KOPT-K1 (cell line): ENCODE measurements around the gene EFCAB5.
"Not testable (repeated sequence)": the region's sequence is repeated elsewhere in the genome, so short reads cannot be mapped to it uniquely, and the experiment has no call there.

Experiments
- H3K27ac ChIP-seq: fragments of 200-600 bp; sonication (generic); 2 replicates; pipeline ENCODE4 v1.5.1; 2016; ENCODE audit warnings: antibody characterized with exemption, mild to moderate bottlenecking, low read depth, low read length; ENCODE audit not compliant: poor library complexity, severe bottlenecking
- H3K36me3 ChIP-seq: fragments of 200-600 bp; sonication (generic); 2 replicates; pipeline ENCODE4 v1.5.1; 2017; ENCODE audit warnings: antibody characterized with exemption, mild to moderate bottlenecking, low read length, moderate library complexity; ENCODE audit not compliant: insufficient read depth
- H3K9me3 ChIP-seq: fragments of 200-600 bp; sonication (generic); 2 replicates; pipeline ENCODE4 v1.5.1; 2017; ENCODE audit warnings: antibody characterized with exemption, low read length, mild to moderate bottlenecking; ENCODE audit not compliant: insufficient read depth, poor library complexity, severe bottlenecking

The EFCAB5 gene

DNA sequence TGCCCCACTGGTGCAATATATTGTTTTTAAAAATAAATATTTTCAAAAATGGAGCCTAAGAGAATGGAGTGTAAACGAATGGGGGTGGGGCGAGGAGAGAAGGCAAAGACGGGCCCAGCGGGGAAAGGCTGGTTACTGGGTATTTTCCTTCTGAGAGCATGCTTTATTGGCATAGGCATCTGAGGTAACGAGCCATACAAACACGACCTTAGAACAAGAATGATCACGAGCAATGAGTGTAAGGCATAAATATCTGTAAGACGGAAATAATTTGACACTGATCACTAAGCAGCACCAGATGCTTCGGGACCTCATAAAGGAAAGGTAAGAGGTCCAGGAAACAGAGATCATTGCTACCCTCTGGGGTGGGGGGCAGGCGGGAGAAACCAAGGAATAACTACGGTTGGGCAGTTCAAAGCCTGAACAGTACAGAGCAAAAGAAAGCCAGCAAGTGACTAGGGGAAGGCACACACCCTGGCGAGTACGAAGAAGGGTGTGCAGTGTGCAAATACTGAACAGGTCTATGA lies 12.4 kb upstream of the EFCAB5 start:
- H3K9me3 ChIP-seq = no peaks in the 10 kb centered on the region
- H3K27ac ChIP-seq = peak overlapping the region; percentile 94
- H3K36me3 ChIP-seq = peaks cover 23% of the 10 kb centered on the region

DNA sequence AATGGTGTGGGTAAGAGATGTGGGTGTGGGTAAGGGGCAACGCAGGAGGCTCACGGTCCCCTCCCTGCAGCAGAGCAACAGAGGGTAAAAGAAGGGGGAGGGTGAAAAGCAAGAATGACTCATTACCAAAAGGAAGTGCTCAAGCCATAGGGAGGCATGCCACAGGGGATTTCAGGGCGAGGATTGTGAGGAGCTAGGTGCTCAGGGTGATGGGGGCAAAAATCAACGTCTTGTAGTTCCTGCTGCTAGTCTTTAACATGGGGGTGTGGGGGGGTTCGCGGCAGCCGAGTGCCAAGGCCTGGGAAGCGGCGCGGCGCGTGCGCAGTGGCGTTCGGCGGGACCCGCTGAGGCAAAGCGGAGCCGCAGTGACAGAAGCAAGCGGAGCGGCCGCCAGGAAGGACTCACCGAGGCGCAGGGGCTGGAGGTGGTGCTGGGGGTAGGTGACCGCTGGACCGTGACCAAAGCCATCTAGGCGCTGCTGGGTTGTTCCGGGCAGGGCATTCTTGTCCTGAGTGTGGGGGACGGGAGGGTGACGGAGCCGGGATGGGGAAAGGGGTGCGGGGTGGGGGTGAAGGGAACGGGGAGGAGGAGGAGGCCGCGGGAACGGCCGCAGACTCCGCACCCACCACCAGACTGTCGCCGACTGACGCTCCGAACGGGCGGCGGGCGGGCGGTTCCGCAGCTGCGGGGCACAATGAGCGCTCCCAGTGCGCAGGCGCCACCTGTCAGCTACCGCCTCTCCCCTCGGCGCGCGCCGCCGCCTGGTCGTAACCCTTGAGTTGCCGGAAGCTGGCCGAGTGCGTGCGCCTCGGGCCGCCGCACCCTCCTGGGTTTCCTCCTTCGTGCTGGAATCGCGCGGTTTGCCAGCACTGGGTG lies 11.7 kb upstream of the EFCAB5 start, which contains the start of gene SSH2:
Gene SSH2, minus strand, starts transcription at position 696 of the 876 bp plus-strand sequence. Its CDS starts 228 bp downstream, at position 468.
- Histone ChIP-seq H3K27ac (peak within 1 kb of the TSS; percentile 94), H3K36me3 (peaks cover 15% of the 10 kb centered on the region), H3K9me3 (no peaks in the 10 kb centered on the region)

DNA sequence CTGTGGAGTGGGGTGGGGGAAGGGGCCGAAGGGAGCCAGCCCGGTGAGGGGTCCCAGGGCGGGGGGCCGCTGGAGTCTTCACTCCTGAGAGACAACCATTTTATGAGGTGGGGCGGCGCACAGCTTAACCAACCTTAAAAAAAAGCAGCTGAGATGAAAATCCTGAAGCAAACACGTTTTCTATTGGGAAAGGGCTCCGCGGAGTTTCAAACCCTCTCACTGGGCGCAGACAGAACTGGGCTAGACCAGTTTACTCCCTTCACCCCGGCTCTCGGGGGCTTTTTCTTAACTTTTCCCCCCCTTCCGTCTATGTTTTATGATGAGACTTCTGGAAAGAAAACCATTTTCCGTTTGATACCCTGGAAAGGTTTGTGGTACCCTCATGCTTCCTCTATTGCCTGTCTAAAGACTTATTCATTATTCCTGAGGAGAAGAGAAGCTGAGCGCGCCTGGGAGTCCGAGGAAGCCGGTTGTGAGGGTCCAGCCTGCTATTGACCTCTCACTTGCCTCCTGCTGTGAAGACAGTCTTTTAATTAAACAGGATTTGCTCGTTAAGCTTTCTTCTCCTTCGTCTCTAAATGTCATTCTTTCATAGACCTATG lies 10.9 kb upstream of the EFCAB5 start:
- H3K36me3 ChIP-seq = peaks cover 8% of the 10 kb centered on the region
- peak overlapping the region; percentile 94 for H3K27ac ChIP-seq
- no peaks in the 10 kb centered on the region for H3K9me3 ChIP-seq

DNA sequence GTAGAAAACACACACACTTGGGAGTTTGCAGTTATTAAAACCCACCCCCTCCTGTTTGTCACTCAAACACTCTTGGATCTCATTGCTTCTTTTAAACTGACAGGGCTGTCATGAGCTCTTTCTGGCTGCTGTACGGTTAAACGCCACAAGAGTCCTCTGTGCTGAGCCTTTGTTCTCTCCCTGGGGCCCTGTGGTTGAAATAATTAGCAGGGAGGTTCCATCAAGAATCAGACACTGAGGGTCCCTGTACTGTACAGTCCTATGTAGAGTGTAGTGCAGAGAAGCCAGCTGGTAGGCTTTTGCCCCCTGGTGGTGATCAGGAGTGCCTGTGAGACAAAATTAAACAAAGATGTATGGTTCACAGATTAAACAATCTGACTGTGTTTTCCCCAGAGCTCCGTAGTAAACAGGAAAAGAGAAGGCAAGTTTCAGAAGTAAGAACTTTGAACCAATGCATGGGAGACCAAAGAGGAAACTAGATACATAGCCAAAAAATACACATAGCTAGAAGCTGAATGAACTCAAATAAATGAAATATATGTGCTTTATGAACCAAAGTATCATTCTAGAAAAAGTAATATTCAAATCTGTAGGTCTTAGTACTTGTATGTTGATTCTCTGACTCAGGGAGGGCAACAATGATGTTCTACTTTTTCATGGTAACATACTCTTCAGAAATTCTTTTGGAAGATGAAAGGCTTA lies 10.1 kb upstream of the EFCAB5 start:
- Histone ChIP-seq H3K36me3 (peaks cover 8% of the 10 kb centered on the region; the same call in 1 of the 2 replicates), H3K27ac (peak overlapping the region; percentile 94), H3K9me3 (no peaks in the 10 kb centered on the region)

DNA sequence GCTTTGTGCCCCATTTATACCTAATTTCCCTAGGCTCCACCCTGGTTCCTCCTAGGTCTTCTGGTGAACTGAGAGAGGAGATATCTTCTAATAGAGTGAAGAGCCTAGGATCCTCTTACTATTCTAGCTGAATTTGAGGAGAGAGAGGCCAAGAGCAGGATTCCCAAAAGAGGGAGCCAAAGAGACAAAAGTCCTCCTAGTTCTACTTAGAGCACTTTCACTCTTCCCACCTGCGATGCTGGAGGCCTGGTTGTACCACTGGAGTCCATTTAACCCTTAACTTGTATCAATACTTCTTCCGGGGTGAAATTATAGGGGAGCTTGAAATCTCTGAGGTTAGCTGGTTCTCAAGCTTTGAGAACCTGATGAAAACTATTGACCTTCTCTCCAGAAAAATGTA lies 8.1 kb upstream of the EFCAB5 start:
- H3K27ac ChIP-seq = no peak overlapping the region
- H3K36me3 ChIP-seq = no peaks in the 10 kb centered on the region
- no peaks in the 10 kb centered on the region for H3K9me3 ChIP-seq

DNA sequence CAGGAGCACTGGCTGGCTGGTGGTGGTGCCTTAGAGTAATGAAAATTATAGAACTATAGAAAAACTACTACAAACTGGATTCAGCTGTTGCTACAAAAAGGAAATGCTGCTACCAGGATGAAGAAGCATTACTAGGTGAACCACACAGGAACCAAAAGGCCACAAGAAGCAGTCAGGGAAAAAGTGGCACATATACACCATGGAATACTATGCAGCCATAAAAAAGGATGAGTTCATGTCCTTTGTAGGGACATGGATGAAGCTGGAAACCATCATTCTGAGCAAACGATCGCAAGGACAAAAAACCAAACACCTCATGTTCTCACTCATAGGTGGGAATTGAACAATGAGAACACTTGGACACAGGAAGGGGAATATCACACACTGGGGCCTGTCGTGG lies 5.5 kb upstream of the EFCAB5 start:
- H3K9me3 ChIP-seq, H3K36me3 ChIP-seq, H3K27ac ChIP-seq: not testable (repeated sequence)

DNA sequence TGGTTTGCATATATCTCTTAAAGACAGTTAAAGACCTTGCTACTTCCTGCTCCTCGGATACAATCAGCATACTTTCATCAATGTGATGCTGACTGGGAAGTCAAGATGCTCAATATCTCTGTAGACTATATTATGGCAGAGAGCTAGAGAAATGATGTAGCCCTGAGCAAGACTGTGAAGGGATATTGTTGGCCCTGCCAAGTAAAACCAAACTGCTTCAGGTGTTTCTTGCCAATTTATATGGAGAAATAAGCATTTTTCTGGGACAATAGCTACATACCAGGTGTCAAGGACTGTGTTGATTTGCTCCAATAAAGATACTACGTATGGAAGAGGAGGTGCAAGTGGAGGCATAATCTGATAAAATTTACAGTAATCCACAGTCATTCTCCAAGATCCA lies 4.7 kb upstream of the EFCAB5 start:
- H3K9me3 ChIP-seq = no peaks in the 10 kb centered on the region
- no peak overlapping the region for H3K27ac ChIP-seq
- no peaks in the 10 kb centered on the region for H3K36me3 ChIP-seq

DNA sequence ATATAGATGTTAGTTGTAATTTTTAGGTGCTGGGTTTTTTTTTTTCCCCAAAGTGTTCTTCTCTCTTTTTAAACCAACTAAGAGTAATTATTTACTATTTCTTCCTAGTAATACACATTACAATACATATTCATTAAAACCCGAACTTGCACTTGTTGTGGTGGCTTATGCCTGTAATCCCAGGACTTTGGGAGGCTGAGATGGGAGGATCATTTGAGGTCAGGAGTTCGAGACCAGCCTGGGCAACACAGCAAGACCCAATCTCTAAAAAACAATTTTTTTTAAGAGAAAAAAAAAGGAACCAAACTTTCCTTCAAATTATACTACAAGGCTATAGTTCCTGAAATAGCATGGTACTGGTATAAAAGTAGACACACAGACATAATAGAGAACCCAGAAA lies 3.8 kb downstream of the EFCAB5 start:
- H3K36me3 ChIP-seq = no peaks in the 10 kb centered on the region

DNA sequence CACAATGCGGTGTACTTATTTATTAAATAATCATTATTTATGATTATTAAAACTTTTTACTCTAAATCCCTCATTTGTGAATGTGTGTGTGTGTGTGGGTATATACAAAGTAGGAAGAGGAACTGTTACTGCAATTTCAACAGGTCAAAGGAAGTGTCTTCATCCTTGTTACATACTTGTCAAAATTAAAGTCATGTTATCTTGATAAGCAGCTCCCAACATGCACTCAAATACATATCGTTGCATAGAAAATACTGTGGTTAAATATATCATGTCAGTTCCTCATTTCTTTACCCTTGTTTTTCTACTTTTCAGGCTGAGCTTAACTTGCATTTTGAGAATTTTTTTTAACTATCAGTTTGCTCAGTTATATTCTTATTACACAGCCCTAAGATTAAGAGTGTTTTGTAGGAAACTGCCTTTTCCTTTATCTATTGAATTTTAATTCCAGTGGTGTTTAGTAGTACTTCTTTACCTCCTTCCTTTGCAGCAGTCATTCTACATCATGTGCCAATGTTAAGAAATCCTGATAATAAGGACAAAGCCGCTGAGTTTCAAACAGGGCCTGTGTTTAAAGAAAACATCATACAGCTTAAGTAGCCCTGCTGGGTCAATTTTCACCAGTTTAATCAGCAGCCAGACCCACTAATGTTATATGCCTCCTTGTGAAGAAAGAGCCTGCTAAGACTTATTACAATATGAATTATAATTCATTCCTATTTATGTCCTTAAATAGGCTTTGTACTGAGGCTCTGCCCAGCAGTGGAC lies 7.2 kb downstream of the EFCAB5 start:
- Histone ChIP-seq H3K9me3 (peaks cover 9% of the 10 kb centered on the region), H3K27ac (no peak overlapping the region), H3K36me3 (no peaks in the 10 kb centered on the region)

More for the DNA sequence above, 3.8 kb downstream of the EFCAB5 start:
- no peaks in the 10 kb centered on the region for H3K9me3 ChIP-seq
- no peak overlapping the region for H3K27ac ChIP-seq

DNA sequence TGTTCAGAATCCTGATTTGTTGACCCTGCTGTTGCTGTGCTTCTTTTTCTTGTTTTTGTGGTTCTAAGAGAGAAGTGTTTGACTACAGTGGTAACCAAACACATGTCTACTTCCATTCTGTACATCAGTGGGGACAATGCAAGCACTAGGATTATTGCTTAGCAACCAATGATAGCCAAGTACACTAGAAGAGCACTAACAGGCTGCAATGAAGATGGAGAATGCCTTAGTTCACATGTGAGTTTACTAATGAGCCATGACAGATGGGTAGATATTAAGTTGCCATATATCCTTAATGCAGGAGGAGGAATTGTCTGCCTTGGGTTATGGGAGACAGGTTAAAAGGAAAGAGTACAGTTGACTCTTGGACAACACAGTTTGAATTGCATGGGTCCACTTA lies 8.3 kb downstream of the EFCAB5 start:
- Histone ChIP-seq H3K9me3 (peaks cover 20% of the 10 kb centered on the region), H3K27ac (no peak overlapping the region), H3K36me3 (no peaks in the 10 kb centered on the region)

DNA sequence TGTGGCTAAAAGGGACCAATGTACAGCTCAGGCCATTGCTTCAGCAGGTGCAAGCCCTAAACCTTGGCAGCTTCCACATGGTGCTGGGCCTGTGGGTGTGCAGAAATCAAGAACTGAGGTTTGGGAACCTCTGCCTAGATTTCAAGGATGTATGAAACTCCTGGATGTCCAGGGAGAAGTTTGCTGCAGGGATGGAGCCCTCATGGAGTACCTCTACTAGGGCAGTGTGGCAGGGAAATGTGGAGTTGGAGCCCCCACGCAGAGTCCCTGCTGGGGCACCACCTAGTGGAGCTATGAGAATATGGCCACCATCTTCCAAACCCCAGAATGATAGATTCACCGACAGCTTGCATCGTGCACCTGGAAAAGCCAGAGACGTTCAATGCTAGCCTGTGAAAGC lies 13.0 kb downstream of the EFCAB5 start:
- Histone ChIP-seq H3K9me3 (peaks cover 28% of the 10 kb centered on the region), H3K27ac (no peak overlapping the region), H3K36me3 (no peaks in the 10 kb centered on the region)

DNA sequence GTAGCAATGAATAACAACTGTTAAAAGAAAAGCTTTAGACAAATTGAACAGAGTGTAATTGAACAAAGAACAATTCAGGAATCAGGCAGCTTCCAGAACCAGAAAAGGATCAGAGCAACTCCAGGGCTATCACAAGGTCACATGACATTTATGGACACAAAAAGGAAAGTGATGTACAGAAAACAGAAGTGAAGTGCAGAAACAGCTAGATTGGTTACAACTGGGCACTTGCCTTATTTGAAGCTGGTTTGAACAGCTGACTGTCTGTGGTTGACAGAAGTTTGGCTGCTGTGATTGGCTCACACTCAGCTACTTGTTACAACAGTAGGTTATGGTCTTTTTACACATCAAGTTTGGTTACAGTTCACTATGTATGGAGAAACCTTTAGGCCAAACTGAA lies 14.8 kb downstream of the EFCAB5 start:
- Histone ChIP-seq H3K9me3 (peaks cover 28% of the 10 kb centered on the region), H3K27ac (no peak overlapping the region)

DNA sequence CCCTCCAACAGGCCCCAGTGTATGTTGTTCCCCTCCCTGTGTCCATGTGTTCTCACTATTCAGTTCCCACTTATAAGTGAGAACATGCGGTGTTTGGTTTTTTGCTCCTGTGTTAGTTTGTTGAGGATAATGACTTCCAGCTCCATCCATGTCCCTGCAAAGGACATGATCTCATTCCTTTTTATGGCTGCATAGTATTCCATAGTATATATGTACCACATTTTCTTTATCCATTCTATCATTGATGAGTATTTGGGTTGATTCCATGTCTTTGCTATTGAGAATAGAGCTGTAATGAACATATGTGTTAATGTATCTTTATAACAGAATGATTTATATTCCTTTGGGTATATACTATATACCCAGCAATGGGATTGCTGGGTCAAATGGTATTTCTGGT lies 16.1 kb downstream of the EFCAB5 start:
- not testable (repeated sequence) for H3K27ac ChIP-seq, H3K36me3 ChIP-seq
- H3K9me3 ChIP-seq = peaks cover 31% of the 10 kb centered on the region

More for the DNA sequence above, 14.8 kb downstream of the EFCAB5 start:
- no peaks in the 10 kb centered on the region for H3K36me3 ChIP-seq

DNA sequence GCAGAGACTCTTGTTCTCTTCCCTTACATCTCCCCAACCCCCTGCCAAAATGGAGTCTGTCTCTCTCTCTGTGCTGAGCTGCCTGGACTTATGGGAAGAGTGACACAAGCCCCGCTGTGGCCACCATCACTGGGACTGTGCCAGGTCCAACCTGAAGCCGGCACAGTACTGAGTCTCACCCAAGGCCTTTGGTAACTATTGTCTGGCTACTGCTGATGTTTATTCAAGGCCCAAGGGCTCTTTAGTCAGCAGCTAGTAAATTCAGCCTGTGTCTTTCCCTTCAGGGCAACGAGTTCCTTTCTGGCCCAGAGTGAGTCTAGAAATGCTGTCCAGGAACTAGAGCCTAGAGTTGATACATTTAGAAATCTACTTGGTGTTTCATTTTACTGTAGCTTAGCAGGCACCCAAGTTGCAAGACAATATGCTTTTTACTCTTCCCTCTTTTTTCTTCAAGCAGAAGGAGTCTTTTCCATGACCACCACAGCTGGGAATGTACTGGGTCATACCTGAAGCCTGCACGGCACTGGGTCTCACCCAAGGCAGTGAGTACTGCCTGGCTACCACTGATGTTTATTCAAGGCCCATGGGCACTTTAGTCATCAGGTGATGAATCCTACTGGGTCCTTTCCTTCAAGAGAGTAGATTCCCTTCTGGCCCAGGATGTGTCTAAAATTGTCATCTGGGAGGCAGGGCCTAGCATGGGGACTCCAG lies 17.7 kb downstream of the EFCAB5 start:
- H3K36me3 ChIP-seq = no peaks in the 10 kb centered on the region
- H3K9me3 ChIP-seq = peaks cover 32% of the 10 kb centered on the region
- H3K27ac ChIP-seq = no peak overlapping the region
